Calu3 (cell line): ENCODE measurements around the gene NXN. TPM values are rescaled to one million over a fixed set of nuclear protein-coding genes. Genes with fewer than 3 reads are reported as not detected.
"Not testable (repeated sequence)": the region's sequence is repeated elsewhere in the genome, so short reads cannot be mapped to it uniquely, and the experiment has no call there.

Experiments
- BruUV-seq: library from RNA; stranded (reverse); fragments of 400-500 nt; replicated peaks from 2 replicates; lab custom pipeline; 2021; lab: Mats Ljungman, UMichigan
- CTCF ChIA-PET: fragments of 300-600 bp; sonication (Branson Sonifier 250); formaldehyde crosslinking; loops from one replicate; lab custom pipeline; 2022; ENCODE audit warnings: antibody characterized with exemption; lab: Charles Lee
- DNase-seq: peaks from one replicate; pipeline ENCODE4 v3.0.0; 2022
- H3K27ac Mint-ChIP-seq: one replicate; pipeline ENCODE4 v1.8.0; 2022; ENCODE audit warnings: mixed read lengths; ENCODE audit not compliant: unreplicated experiment
- H3K27me3 Mint-ChIP-seq: one replicate; pipeline ENCODE4 v1.8.0; 2022; ENCODE audit warnings: mixed read lengths; ENCODE audit not compliant: unreplicated experiment
- H3K36me3 Mint-ChIP-seq: one replicate; pipeline ENCODE4 v1.8.0; 2022; ENCODE audit warnings: mild to moderate bottlenecking, moderate library complexity, mixed read lengths; ENCODE audit not compliant: insufficient read depth, unreplicated experiment
- H3K4me1 Mint-ChIP-seq: one replicate; pipeline ENCODE4 v1.8.0; 2022; ENCODE audit warnings: mild to moderate bottlenecking, low read depth, mixed read lengths; ENCODE audit not compliant: unreplicated experiment
- H3K4me3 Mint-ChIP-seq: one replicate; pipeline ENCODE4 v1.8.0; 2022; ENCODE audit warnings: mild to moderate bottlenecking, low read depth, moderate library complexity, mixed read lengths; ENCODE audit not compliant: unreplicated experiment
- H3K9me3 Mint-ChIP-seq: one replicate; pipeline ENCODE4 v1.8.0; 2022; ENCODE audit warnings: low read depth, mixed read lengths; ENCODE audit not compliant: unreplicated experiment
- intact Hi-C: fragments of 100-400 bp; cut with micrococcal nuclease; formaldehyde crosslinking; loops from one replicate; pipeline ENCODE4 v1.10.0; 2022; ENCODE audit not compliant: unreplicated experiment
- total RNA-seq: library from RNA; stranded (reverse); gene quantifications from 2 replicates; pipeline ENCODE4 v1.2.3, GENCODE V29; 2022
- TF ChIP-seq, protein P1 (sequence below): fragments of 200-600 bp; IDR thresholded peaks from one replicate; pipeline ENCODE4 v1.8.0; 2022; ENCODE audit warnings: antibody characterized with exemption; ENCODE audit not compliant: unreplicated experiment

Gene NXN
- total RNA-seq, 1 experiment from 2014 or later, result 1.8 TPM

GRCh38 chr17:859824-860195, 119.8 kb downstream of the NXN start:
- Mint-ChIP-seq H3K4me3 (no peak overlapping the region), H3K4me1 (no peaks in the 10 kb centered on the region), H3K27me3 (no peaks in the 10 kb centered on the region), H3K36me3 (peaks cover 4% of the 10 kb centered on the region), H3K27ac (no peak overlapping the region), H3K9me3 (no peaks in the 10 kb centered on the region)
- no TSS peak for BruUV-seq
- DNase-seq, result no peak
- intact Hi-C loops, result no loop called here
- CTCF ChIA-PET, result no interaction called here
- TF ChIP-seq, protein P1, sequence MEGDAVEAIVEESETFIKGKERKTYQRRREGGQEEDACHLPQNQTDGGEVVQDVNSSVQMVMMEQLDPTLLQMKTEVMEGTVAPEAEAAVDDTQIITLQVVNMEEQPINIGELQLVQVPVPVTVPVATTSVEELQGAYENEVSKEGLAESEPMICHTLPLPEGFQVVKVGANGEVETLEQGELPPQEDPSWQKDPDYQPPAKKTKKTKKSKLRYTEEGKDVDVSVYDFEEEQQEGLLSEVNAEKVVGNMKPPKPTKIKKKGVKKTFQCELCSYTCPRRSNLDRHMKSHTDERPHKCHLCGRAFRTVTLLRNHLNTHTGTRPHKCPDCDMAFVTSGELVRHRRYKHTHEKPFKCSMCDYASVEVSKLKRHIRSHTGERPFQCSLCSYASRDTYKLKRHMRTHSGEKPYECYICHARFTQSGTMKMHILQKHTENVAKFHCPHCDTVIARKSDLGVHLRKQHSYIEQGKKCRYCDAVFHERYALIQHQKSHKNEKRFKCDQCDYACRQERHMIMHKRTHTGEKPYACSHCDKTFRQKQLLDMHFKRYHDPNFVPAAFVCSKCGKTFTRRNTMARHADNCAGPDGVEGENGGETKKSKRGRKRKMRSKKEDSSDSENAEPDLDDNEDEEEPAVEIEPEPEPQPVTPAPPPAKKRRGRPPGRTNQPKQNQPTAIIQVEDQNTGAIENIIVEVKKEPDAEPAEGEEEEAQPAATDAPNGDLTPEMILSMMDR, result no peak

- no peak overlapping the region for H3K27ac Mint-ChIP-seq
These were observed 120.3 kb downstream of the NXN start for GRCh38 chr17:859061-859823.

DNA sequence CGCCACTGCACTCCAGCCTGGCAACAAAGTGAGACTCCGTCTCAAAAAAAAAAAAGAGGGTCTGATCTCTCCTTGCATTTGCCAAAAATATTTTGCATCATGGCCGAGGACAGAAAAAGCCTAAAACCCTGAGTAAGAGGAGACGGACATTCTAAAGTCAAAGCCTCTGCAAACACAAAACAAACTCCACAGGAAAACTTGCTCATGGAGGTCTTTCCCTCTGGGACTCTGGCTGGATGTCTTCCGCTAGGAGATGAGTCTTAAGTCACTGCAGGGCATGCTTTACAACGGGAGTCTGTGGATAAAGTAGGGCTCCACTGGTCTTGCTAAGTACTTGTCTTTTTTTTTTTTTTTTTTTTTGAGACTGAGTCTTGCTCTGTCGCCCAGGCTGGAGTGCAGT, 123.4 kb downstream of the NXN start:
- H3K9me3 Mint-ChIP-seq, result no peaks in the 10 kb centered on the region
- no peaks in the 10 kb centered on the region for H3K4me1 Mint-ChIP-seq
- no peaks in the 10 kb centered on the region for H3K36me3 Mint-ChIP-seq
- H3K4me3 Mint-ChIP-seq, result no peak overlapping the region
- H3K27me3 Mint-ChIP-seq, result no peaks in the 10 kb centered on the region
- intact Hi-C loops, result no loop called here
- DNase-seq, result no peak
- CTCF ChIA-PET, result interaction anchor here (0.6 kb wide), 1 partner anchor 1197 kb away, joined by 4 read pairs; no protein-coding TSS in a partner anchor
- no peak overlapping the region for H3K27ac Mint-ChIP-seq
- no TSS peak for BruUV-seq
- TF ChIP-seq, protein P1, result no peak

More at GRCh38 chr17:859061-859823, 120.3 kb downstream of the NXN start:
- intact Hi-C loops, result no loop called here
- no peak overlapping the region for H3K4me3 Mint-ChIP-seq
- TF ChIP-seq, protein P1, result no peak
- H3K36me3 Mint-ChIP-seq, result peaks cover 4% of the 10 kb centered on the region
- no peaks in the 10 kb centered on the region for H3K4me1 Mint-ChIP-seq
- no TSS peak for BruUV-seq
- no peak for DNase-seq
- CTCF ChIA-PET, result no interaction called here
- no peaks in the 10 kb centered on the region for H3K9me3 Mint-ChIP-seq
- H3K27me3 Mint-ChIP-seq, result no peaks in the 10 kb centered on the region

GRCh38 chr17:855569-855968, 124.0 kb downstream of the NXN start:
- H3K4me1 Mint-ChIP-seq, result no peaks in the 10 kb centered on the region
- no peak overlapping the region for H3K4me3 Mint-ChIP-seq
- peaks cover 2% of the 10 kb centered on the region for H3K27me3 Mint-ChIP-seq
- no peak for DNase-seq
- intact Hi-C loops, result no loop called here
- no peak overlapping the region for H3K27ac Mint-ChIP-seq
- TF ChIP-seq, protein P1, result no peak
- CTCF ChIA-PET, result no interaction called here
- H3K36me3 Mint-ChIP-seq, result no peaks in the 10 kb centered on the region
- BruUV-seq, result no TSS peak
- H3K9me3 Mint-ChIP-seq, result no peaks in the 10 kb centered on the region

- BruUV-seq, DNase-seq, H3K4me3 Mint-ChIP-seq, H3K27ac Mint-ChIP-seq, H3K4me1 Mint-ChIP-seq, H3K36me3 Mint-ChIP-seq, intact Hi-C loops, H3K9me3 Mint-ChIP-seq, CTCF ChIA-PET: not testable (repeated sequence)
- peaks cover 13% of the 10 kb centered on the region for H3K27me3 Mint-ChIP-seq
These were observed 126.7 kb downstream of the NXN start for GRCh38 chr17:852850-853249.
